ENCODE results near the gene DNPEP. TPM values are rescaled to one million over a fixed set of nuclear protein-coding genes. Genes with fewer than 3 reads are reported as not detected.
"Not testable (repeated sequence)": the region's sequence is repeated elsewhere in the genome, so short reads cannot be mapped to it uniquely, and the experiment has no call there.

The DNPEP gene
- total RNA-seq, 2 donors from 2014 or later: 41.9 to 44.0 TPM

- DNase-seq (ENCODE audit: low spot score): peak; percentile 62
- intact Hi-C loops (cut with DNase I): no loop called here
Observed at GRCh38 chr2:219421323-219421722, 33.6 kb upstream of the DNPEP start.

- peak; percentile 76 for DNase-seq (ENCODE audit: low spot score)
- intact Hi-C loops (cut with DNase I): no loop called here
Observed at GRCh38 chr2:219420687-219421086, 33.0 kb upstream of the DNPEP start.

- intact Hi-C loops (cut with DNase I): loop anchor here in 1 of 2 donors (2.0 kb wide), 1 partner anchor 15 kb away; no protein-coding TSS in a partner anchor
- DNase-seq (ENCODE audit: low spot score): peak; percentile 78
Observed at GRCh38 chr2:219419331-219420197, 31.9 kb upstream of the DNPEP start.

GRCh38 chr2:219419012-219419324 is 31.3 kb upstream of the DNPEP start:
- intact Hi-C loops (cut with DNase I): loop anchor here in 1 of 2 donors (2.0 kb wide), 1 partner anchor 14 kb away; no protein-coding TSS in a partner anchor

GRCh38 chr2:219418155-219419011 is 30.7 kb upstream of the DNPEP start, which contains the start of gene DES:
DES (plus strand) TSS chr2:219418377; CDS start chr2:219418463, 86 bp downstream.
- intact Hi-C loops (cut with DNase I): loop anchor here in 1 of 2 donors (2.0 kb wide), 1 partner anchor 14 kb away; no protein-coding TSS in a partner anchor
- DNase-seq (ENCODE audit: low spot score): no peak

More at GRCh38 chr2:219419012-219419324, 31.3 kb upstream of the DNPEP start:
- peak; percentile 32 for DNase-seq (ENCODE audit: low spot score)

GRCh38 chr2:219417374-219417773 is 29.7 kb upstream of the DNPEP start:
- no peak for DNase-seq (ENCODE audit: low spot score)
- intact Hi-C loops (cut with DNase I): no loop called here

- DNase-seq (ENCODE audit: low spot score): no peak
- intact Hi-C loops (cut with DNase I): no loop called here
Observed at GRCh38 chr2:219416938-219417337, 29.2 kb upstream of the DNPEP start.

GRCh38 chr2:219416235-219416602 is 28.5 kb upstream of the DNPEP start:
- intact Hi-C loops (cut with DNase I): no loop called here
- DNase-seq (ENCODE audit: low spot score): no peak

GRCh38 chr2:219415580-219416234 is 28.0 kb upstream of the DNPEP start:
- peak; percentile 35 for DNase-seq (ENCODE audit: low spot score)
- intact Hi-C loops (cut with DNase I): no loop called here

GRCh38 chr2:219414857-219415256 is 27.1 kb upstream of the DNPEP start:
- no peak for DNase-seq (ENCODE audit: low spot score)

GRCh38 chr2:219410390-219410789 is 22.7 kb upstream of the DNPEP start:
- DNase-seq (ENCODE audit: low spot score): peak; percentile 29
- intact Hi-C loops (cut with DNase I): no loop called here

More at GRCh38 chr2:219414857-219415256, 27.1 kb upstream of the DNPEP start:
- intact Hi-C loops (cut with DNase I): no loop called here

- peak; percentile 55 for DNase-seq (ENCODE audit: low spot score)
- intact Hi-C loops (cut with DNase I): loop anchor here in 1 of 2 donors (10.0 kb wide), 1 partner anchor 65 kb away; no protein-coding TSS in a partner anchor
Observed at GRCh38 chr2:219409619-219410018, 21.9 kb upstream of the DNPEP start.

- intact Hi-C loops (cut with DNase I): loop anchor here in 1 of 2 donors (10.0 kb wide), 1 partner anchor 66 kb away; no protein-coding TSS in a partner anchor
Observed at GRCh38 chr2:219408631-219409030, 20.9 kb upstream of the DNPEP start.

GRCh38 chr2:219408204-219408603 is 20.5 kb upstream of the DNPEP start:
- intact Hi-C loops (cut with DNase I): loop anchor here in 1 of 2 donors (10.0 kb wide), 1 partner anchor 67 kb away; no protein-coding TSS in a partner anchor
- DNase-seq (ENCODE audit: low spot score): peak; percentile 75

More at GRCh38 chr2:219408631-219409030, 20.9 kb upstream of the DNPEP start:
- DNase-seq (ENCODE audit: low spot score): peak; percentile 82

- intact Hi-C loops (cut with DNase I): loop anchor here in 1 of 2 donors (10.0 kb wide), 1 partner anchor 67 kb away; no protein-coding TSS in a partner anchor
Observed at GRCh38 chr2:219407343-219407742, 19.6 kb upstream of the DNPEP start.

GRCh38 chr2:219406861-219407230 is 19.1 kb upstream of the DNPEP start:
- intact Hi-C loops (cut with DNase I): loop anchor here in 1 of 2 donors (10.0 kb wide), 1 partner anchor 68 kb away; no protein-coding TSS in a partner anchor
- DNase-seq (ENCODE audit: low spot score): peak; percentile 91

More at GRCh38 chr2:219407343-219407742, 19.6 kb upstream of the DNPEP start:
- DNase-seq (ENCODE audit: low spot score): not testable (repeated sequence)

- DNase-seq (ENCODE audit: low spot score): peak; percentile 14
- intact Hi-C loops (cut with DNase I): loop anchor here in 1 of 2 donors (2.0 to 10.0 kb wide), 2 partner anchors 13 to 69 kb away; partner anchors contain the start of gene DES
Observed at GRCh38 chr2:219405958-219406860, 18.5 kb upstream of the DNPEP start.

- intact Hi-C loops (cut with DNase I): loop anchor here in 1 of 2 donors (2.0 to 10.0 kb wide), 2 partner anchors 13 to 69 kb away; partner anchors contain the start of gene DES
- peak; percentile 52 for DNase-seq (ENCODE audit: low spot score)
Observed at GRCh38 chr2:219405451-219405850, 17.7 kb upstream of the DNPEP start.

Data from posterior vena cava (tissue), 2 donors.